SK-N-MC (cell line): Measurements from ENCODE around the gene MYCBP.
"Not testable (repeated sequence)": the region's sequence is repeated elsewhere in the genome, so short reads cannot be mapped to it uniquely, and the experiment has no call there.

ENCODE experiments used
- DNase-seq: peaks from one replicate; pipeline ENCODE4 v3.0.0-alpha.2; 2011; ENCODE audit warnings: low read depth, low spot score
- H3K27ac ChIP-seq: fragments of 200-600 bp; sonication (generic); 2 replicates; pipeline ENCODE4 v1.5.1; 2016; ENCODE audit warnings: mixed run types
- H3K36me3 ChIP-seq: fragments of 200-600 bp; sonication (generic); 2 replicates; pipeline ENCODE4 v1.6.1; 2017; ENCODE audit warnings: antibody characterized with exemption, low read length, mixed read lengths; ENCODE audit not compliant: insufficient read depth
- H3K4me3 ChIP-seq: fragments of 200-600 bp; sonication (generic); 2 replicates; pipeline ENCODE4 v1.5.1; 2016
- H3K9ac ChIP-seq: fragments of 200-600 bp; sonication (generic); 2 replicates; pipeline ENCODE4 v1.8.0; 2017; ENCODE audit warnings: mixed run types, mixed read lengths; ENCODE audit not compliant: insufficient read length
- H3K9me3 ChIP-seq: fragments of 200-600 bp; sonication (generic); 2 replicates; pipeline ENCODE4 v1.6.1; 2017; ENCODE audit warnings: low read depth, mild to moderate bottlenecking, antibody characterized with exemption, low read length, moderate library complexity, mixed read lengths
- EZH2 ChIP-seq: fragments of 200-600 bp; sonication (generic); IDR thresholded peaks from one replicate; pipeline ENCODE4 v1.6.1; 2017; ENCODE audit warnings: antibody characterized with exemption
- FOXP2 ChIP-seq: optimal IDR thresholded peaks from 2 replicates; pipeline ENCODE3; 2011; ENCODE audit warnings: mild to moderate bottlenecking, moderate library complexity; ENCODE audit not compliant: insufficient read depth; ENCODE audit errors: extremely low read length, control extremely low read depth
- POLR2AphosphoS5 ChIP-seq: IDR thresholded peaks from 2 replicates; pipeline ENCODE4 v1.6.1; 2012; ENCODE audit warnings: mild to moderate bottlenecking, low read depth, low read length, borderline replicate concordance

MYCBP gene, protein sequence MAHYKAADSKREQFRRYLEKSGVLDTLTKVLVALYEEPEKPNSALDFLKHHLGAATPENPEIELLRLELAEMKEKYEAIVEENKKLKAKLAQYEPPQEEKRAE

GRCh38 chr1:38873027-38873969, at the start of gene MYCBP:
MYCBP (minus strand) TSS chr1:38873348; CDS start chr1:38873305, 43 bp downstream.
- Histone ChIP-seq H3K9ac (peak within 1 kb of the TSS; percentile 82), H3K36me3 (no peaks in the 10 kb centered on the region), H3K9me3 (no peaks in the 10 kb centered on the region), H3K27ac (no peak within 1 kb of the TSS), H3K4me3 (peak within 1 kb of the TSS; percentile 79)
- peak; percentile 81 for DNase-seq
- peak; percentile 96 for TF ChIP-seq POLR2AphosphoS5
- no peak for TF ChIP-seq EZH2

DNA sequence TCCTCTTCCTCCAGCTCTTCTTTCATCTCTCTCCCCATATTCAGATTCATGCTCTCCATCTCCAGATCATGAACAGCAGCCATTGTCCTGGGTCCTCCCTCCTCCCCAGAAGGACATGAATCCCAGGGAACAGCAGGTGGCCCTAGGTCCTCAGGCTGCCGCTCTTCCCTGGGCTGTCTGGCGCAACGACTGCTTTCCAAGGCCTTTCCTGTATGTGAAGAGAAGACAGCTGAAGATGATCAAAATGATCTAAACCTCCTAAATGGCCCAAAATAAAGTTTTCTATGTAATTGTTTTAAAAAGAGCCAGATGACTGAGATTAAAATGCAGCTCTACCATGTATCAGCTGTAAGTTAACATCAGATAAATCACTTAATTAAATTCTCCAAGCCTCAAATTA, 46.0 kb upstream of the MYCBP start:
- H3K4me3 ChIP-seq: no peak overlapping the region
- no peaks in the 10 kb centered on the region for H3K36me3 ChIP-seq
- H3K27ac ChIP-seq: no peak overlapping the region
- H3K9ac ChIP-seq: no peak overlapping the region
- TF ChIP-seq EZH2: no peak
- no peak for TF ChIP-seq FOXP2
- no peak for TF ChIP-seq POLR2AphosphoS5
- DNase-seq: no peak
- no peaks in the 10 kb centered on the region for H3K9me3 ChIP-seq

GRCh38 chr1:38918568-38918967, 45.4 kb upstream of the MYCBP start:
- Histone ChIP-seq H3K9me3 (no peaks in the 10 kb centered on the region), H3K36me3 (no peaks in the 10 kb centered on the region), H3K27ac (no peak overlapping the region), H3K4me3 (no peak overlapping the region), H3K9ac (no peak overlapping the region)
- DNase-seq: no peak
- TF ChIP-seq EZH2 (no peak), FOXP2 (no peak), POLR2AphosphoS5 (no peak)

GRCh38 chr1:38917772-38918171, 44.6 kb upstream of the MYCBP start:
- H3K9ac ChIP-seq: no peak overlapping the region
- no peak for DNase-seq
- no peak overlapping the region for H3K4me3 ChIP-seq
- no peaks in the 10 kb centered on the region for H3K9me3 ChIP-seq
- no peaks in the 10 kb centered on the region for H3K36me3 ChIP-seq
- TF ChIP-seq FOXP2: no peak
- no peak overlapping the region for H3K27ac ChIP-seq

- Histone ChIP-seq H3K9me3 (no peaks in the 10 kb centered on the region), H3K36me3 (no peaks in the 10 kb centered on the region), H3K27ac (no peak overlapping the region), H3K9ac (no peak overlapping the region), H3K4me3 (no peak overlapping the region)
- no peak for DNase-seq
- no peak for TF ChIP-seq FOXP2
- no peak for TF ChIP-seq POLR2AphosphoS5
- no peak for TF ChIP-seq EZH2
Observed at GRCh38 chr1:38917337-38917736, 44.2 kb upstream of the MYCBP start.

GRCh38 chr1:38915352-38915948, 42.3 kb upstream of the MYCBP start:
- H3K36me3 ChIP-seq: no peaks in the 10 kb centered on the region
- H3K9me3 ChIP-seq: no peaks in the 10 kb centered on the region
- TF ChIP-seq POLR2AphosphoS5: no peak
- no peak for TF ChIP-seq FOXP2
- TF ChIP-seq EZH2: no peak
- no peak for DNase-seq
- H3K27ac ChIP-seq: no peak overlapping the region
- H3K4me3 ChIP-seq: no peak overlapping the region
- H3K9ac ChIP-seq: no peak overlapping the region

GRCh38 chr1:38914908-38915307, 41.8 kb upstream of the MYCBP start:
- not testable (repeated sequence) for H3K27ac ChIP-seq, H3K9ac ChIP-seq, H3K36me3 ChIP-seq, H3K9me3 ChIP-seq, H3K4me3 ChIP-seq, DNase-seq

GRCh38 chr1:38908821-38909220, 35.7 kb upstream of the MYCBP start:
- H3K9ac ChIP-seq: no peak overlapping the region
- no peaks in the 10 kb centered on the region for H3K36me3 ChIP-seq
- no peaks in the 10 kb centered on the region for H3K9me3 ChIP-seq
- H3K27ac ChIP-seq: no peak overlapping the region
- TF ChIP-seq POLR2AphosphoS5: no peak
- TF ChIP-seq EZH2: no peak
- TF ChIP-seq FOXP2: no peak
- no peak for DNase-seq
- H3K4me3 ChIP-seq: no peak overlapping the region

GRCh38 chr1:38905985-38906384, 32.8 kb upstream of the MYCBP start:
- no peak overlapping the region for H3K9ac ChIP-seq
- H3K9me3 ChIP-seq: no peaks in the 10 kb centered on the region
- no peaks in the 10 kb centered on the region for H3K36me3 ChIP-seq
- no peak overlapping the region for H3K4me3 ChIP-seq
- TF ChIP-seq EZH2: no peak
- TF ChIP-seq POLR2AphosphoS5: no peak
- no peak for TF ChIP-seq FOXP2
- no peak for DNase-seq
- H3K27ac ChIP-seq: no peak overlapping the region
